ENCODE data around the gene TMEM51. TPM values are rescaled to one million over a fixed set of nuclear protein-coding genes. Genes with fewer than 3 reads are reported as not detected.

TMEM51 gene
- total and polyA plus RNA-seq, 10 of the 15 experiments (the other 5 are each of a cell fraction or from before 2014, with no cell fraction given), result 0.55 to 4.8 (median 3.1) TPM

GRCh38 chr1:15215116-15215515 lies 61.6 kb downstream of the TMEM51 start (continued):
- TF ChIP-seq, protein P1, sequence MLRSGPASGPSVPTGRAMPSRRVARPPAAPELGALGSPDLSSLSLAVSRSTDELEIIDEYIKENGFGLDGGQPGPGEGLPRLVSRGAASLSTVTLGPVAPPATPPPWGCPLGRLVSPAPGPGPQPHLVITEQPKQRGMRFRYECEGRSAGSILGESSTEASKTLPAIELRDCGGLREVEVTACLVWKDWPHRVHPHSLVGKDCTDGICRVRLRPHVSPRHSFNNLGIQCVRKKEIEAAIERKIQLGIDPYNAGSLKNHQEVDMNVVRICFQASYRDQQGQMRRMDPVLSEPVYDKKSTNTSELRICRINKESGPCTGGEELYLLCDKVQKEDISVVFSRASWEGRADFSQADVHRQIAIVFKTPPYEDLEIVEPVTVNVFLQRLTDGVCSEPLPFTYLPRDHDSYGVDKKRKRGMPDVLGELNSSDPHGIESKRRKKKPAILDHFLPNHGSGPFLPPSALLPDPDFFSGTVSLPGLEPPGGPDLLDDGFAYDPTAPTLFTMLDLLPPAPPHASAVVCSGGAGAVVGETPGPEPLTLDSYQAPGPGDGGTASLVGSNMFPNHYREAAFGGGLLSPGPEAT (IDR thresholded peaks at IDR 0.05; ENCODE audit: low read depth), result no peak

GRCh38 chr1:15217654-15218053 lies 64.1 kb downstream of the TMEM51 start:
- Histone ChIP-seq H3K27me3 (replicated peaks in 1 of 2; ENCODE audit: control insufficient read depth in 2 of 2, insufficient read depth in 2 of 2, low read length in 1 of 2) (no peaks in the 10 kb centered on the region), H3K9me3 (replicated peaks; ENCODE audit: control insufficient read depth, insufficient read depth, low read length) (no peaks in the 10 kb centered on the region; the same call in 2 of the 3 replicates), H3K9ac (ENCODE audit: control insufficient read depth, insufficient read depth, low read length) (no peak overlapping the region), H3K36me3 (ENCODE audit: control insufficient read depth in 2 of 2, insufficient read depth in 2 of 2, low read length in 1 of 2) (peaks cover 0 to 2% of the 10 kb centered on the region in 2 experiments; a peak in 3 of 4 replicates), H3K4me3 (no peak overlapping the region), H3K79me2 (ENCODE audit: control insufficient read depth, insufficient read depth, low read length) (no peaks in the 10 kb centered on the region), H2AFZ (ENCODE audit: control insufficient read depth, low read depth, low read length) (no peak overlapping the region), H3K27ac (ENCODE audit: control insufficient read depth, insufficient read depth) (no peak overlapping the region), H3K4me2 (ENCODE audit: control insufficient read depth, insufficient read depth) (no peak overlapping the region), H4K20me1 (ENCODE audit: control insufficient read depth, insufficient read depth) (no peaks in the 10 kb centered on the region), H3K4me1 (ENCODE audit: control insufficient read depth, insufficient read depth, low read length) (no peaks in the 10 kb centered on the region)
- SMC1A ChIA-PET (ENCODE audit: uncharacterized antibody, unreplicated experiment), result interaction anchor here (0.7 to 2.3 kb wide), 5 partner anchors 9 to 54 kb away, joined by 3 to 7 read pairs (median 3); no protein-coding TSS in a partner anchor
- 0% methylated on average over 1 of the region's 1 CpG for WGBS (ENCODE audit: insufficient coverage, insufficient replicate concordance, low lambda C conversion rate, missing lambda C conversion rate)
- in situ Hi-C loops (cut with MboI), result no loop called here
- FAIRE-seq, result no peak
- CTCF ChIA-PET, result interaction anchor here (1.2 to 2.3 kb wide), 3 partner anchors 14 to 54 kb away, joined by 3 to 6 read pairs (median 4); no protein-coding TSS in a partner anchor
- no peak for DNase-seq (ENCODE audit: low read depth, low spot score)
- TF ChIP-seq PBX3 (IDR thresholded peaks at IDR 0.05; ENCODE audit: insufficient replicate concordance, low read depth, low read length) (no peak), ZNF622 (IDR thresholded peaks at IDR 0.05) (no peak), ZNF217 (IDR thresholded peaks at IDR 0.05) (no peak), NFYA (IDR thresholded peaks at IDR 0.05; ENCODE audit: borderline replicate concordance, low read depth, low read length) (no peak), BHLHE40 (IDR thresholded peaks at IDR 0.05; ENCODE audit: borderline replicate concordance in 1 of 2, low read depth in 2 of 2, low read length in 1 of 2) (no peak), POLR2AphosphoS5 (IDR thresholded peaks at IDR 0.05; ENCODE audit: low read length) (no peak), RAD21 (IDR thresholded peaks at IDR 0.05; ENCODE audit: insufficient read depth, low read depth, low read length) (no peak), YY1 (IDR thresholded peaks at IDR 0.05; ENCODE audit: low read depth, low read length) (no peak), SREBF1 (IDR thresholded peaks at IDR 0.05; ENCODE audit: low read length) (no peak), CBX5 (IDR thresholded peaks at IDR 0.05; ENCODE audit: low read depth) (no peak), PAX8 (IDR thresholded peaks at IDR 0.05) (no peak), SUPT20H (IDR thresholded peaks at IDR 0.05; ENCODE audit: borderline replicate concordance, control insufficient read depth, low read depth, low read length) (no peak), POU2F2 (IDR thresholded peaks at IDR 0.05; ENCODE audit: borderline replicate concordance, low read depth, low read length) (no peak), BRCA1 (IDR thresholded peaks at IDR 0.05; ENCODE audit: low read depth, low read length) (no peak), JUND (IDR thresholded peaks at IDR 0.05; ENCODE audit: low read depth, low read length) (no peak), CBX3 (IDR thresholded peaks at IDR 0.05; ENCODE audit: borderline replicate concordance, low read depth) (no peak)
- ATAC-seq, result no peak
- RAD21 ChIA-PET (ENCODE audit: unreplicated experiment), result interaction anchor here (0.6 kb wide), 1 partner anchor 22 kb away, joined by 3 read pairs; no protein-coding TSS in a partner anchor
- POLR2A ChIA-PET, result no interaction called here
- no TSS peak for BruUV-seq (replicated peaks)
- intact Hi-C loops (cut with micrococcal nuclease; ENCODE audit: unreplicated experiment), result no loop called here

Measured in GM12878 (cell line).